ENCODE data around the gene USP44. TPM values are rescaled to one million over a fixed set of nuclear protein-coding genes. Genes with fewer than 3 reads are reported as not detected.

The USP44 gene
- total and polyA plus RNA-seq, 2 of the 8 experiments (the other 6 are each of a cell fraction or from before 2014, with no cell fraction given), result 129 to 197 TPM

- Histone ChIP-seq H3K14ac (ENCODE audit: insufficient read length) (no peak overlapping the region), H3K4me2 (ENCODE audit: insufficient read depth in 1 of 2, low read depth in 2 of 2, low read length in 2 of 2) (no peak overlapping the region), H3K23me2 (ENCODE audit: low read depth, low read length) (no peaks in the 10 kb centered on the region; the same call in 1 of the 2 replicates), H4K91ac (replicated peaks; ENCODE audit: insufficient read length, low read length) (no peak overlapping the region), H2BK120ac (replicated peaks; ENCODE audit: low read depth, low read length) (no peak overlapping the region), H2AK5ac (ENCODE audit: low read depth, low read length) (no peak overlapping the region), H2BK12ac (ENCODE audit: low read depth, low read length) (no peak overlapping the region), H3K9ac (replicated peaks in 1 of 4; ENCODE audit: extremely low read depth in 1 of 4, low read depth in 3 of 4, low read length in 3 of 4) (no peak overlapping the region), H3K56ac (replicated peaks; ENCODE audit: insufficient read length, low read depth, low read length) (no peak overlapping the region), H2BK5ac (ENCODE audit: low read depth, low read length) (no peak overlapping the region), H2BK20ac (ENCODE audit: low read length) (no peak overlapping the region), H2AFZ (ENCODE audit: low read length) (no peak overlapping the region), H4K8ac (ENCODE audit: extremely low read depth, insufficient read depth, low read length) (no peak overlapping the region), H4K5ac (ENCODE audit: insufficient read length, low read depth, low read length) (no peak overlapping the region), H3K79me1 (ENCODE audit: low read depth, low read length) (no peaks in the 10 kb centered on the region), H3K9me3 (ENCODE audit: insufficient read depth in 2 of 2, low read depth in 1 of 2, low read length in 1 of 2) (no peaks in the 10 kb centered on the region), H3K27me3 (replicated peaks in 1 of 4; ENCODE audit: control insufficient read depth in 3 of 4, extremely low read depth in 1 of 4, insufficient read depth in 3 of 4, low read length in 3 of 4) (no peaks in the 10 kb centered on the region), H3K79me2 (ENCODE audit: control insufficient read depth in 1 of 2, insufficient read depth in 2 of 2, low read length in 2 of 2) (peaks cover 0 to 7% of the 10 kb centered on the region in 2 experiments; a peak in 1 of 4 replicates), H3K4me1 (replicated peaks in 1 of 4; ENCODE audit: control insufficient read depth in 3 of 4, insufficient read depth in 4 of 4, low read length in 3 of 4) (peaks cover 0 to 9% (median 8%) of the 10 kb centered on the region in 4 experiments; a peak in 4 of 7 replicates), H3K4ac (replicated peaks; ENCODE audit: insufficient read length, low read depth, low read length) (no peak overlapping the region), H3K36me3 (ENCODE audit: control insufficient read depth in 2 of 4, insufficient read depth in 4 of 4, low read length in 3 of 4) (no peaks in the 10 kb centered on the region), H4K20me1 (replicated peaks in 1 of 2; ENCODE audit: control insufficient read depth in 1 of 2, insufficient read depth in 2 of 2, low read length in 2 of 2) (no peaks in the 10 kb centered on the region), H3K4me3 (ENCODE audit: extremely low read depth in 1 of 4, insufficient read depth in 2 of 4, low read depth in 3 of 4, low read length in 4 of 4) (no peak overlapping the region), H3K23ac (ENCODE audit: insufficient read length) (no peak overlapping the region), H3K27ac (ENCODE audit: low read depth, low read length) (no peak overlapping the region), H3K18ac (ENCODE audit: extremely low read depth, low read length) (no peak overlapping the region), H2BK15ac (ENCODE audit: low read length) (no peak overlapping the region)
- POLR2A ChIA-PET (ENCODE audit: partially characterized antibody), result interaction anchor here (0.7 to 1.1 kb wide), 3 partner anchors 11 to 51 kb away, joined by 3 read pairs; no protein-coding TSS in a partner anchor
- WGBS, 2 experiments (ENCODE audit: extremely low coverage in 1 of 2, insufficient coverage in 1 of 2, insufficient read length in 1 of 2, insufficient replicate concordance in 2 of 2, low coverage in 1 of 2, low lambda C conversion rate in 2 of 2, missing lambda C conversion rate in 1 of 2), result 62% methylated on average over 1 of the region's 1 CpG; no CpG with 5 or more reads in 1 of the 2 experiments
- CTCF ChIA-PET (ENCODE audit: partially characterized antibody), result interaction anchor here (0.6 to 2.0 kb wide), 8 partner anchors 10 to 460 kb away, joined by 3 to 6 read pairs (median 4); no protein-coding TSS in a partner anchor
- DNase-seq (ENCODE audit: low read depth in 1 of 2, low spot score in 2 of 2) (no peak), FAIRE-seq (no peak)
- TF ChIP-seq NANOG (IDR thresholded peaks at IDR 0.05; ENCODE audit: insufficient read depth, low read depth, low read length, poor library complexity, severe bottlenecking), result no peak
These were observed 26.5 kb upstream of the USP44 start for GRCh38 chr12:95577820-95578219.
